Measurements from ENCODE around the gene AKAP11. TPM values are rescaled to one million over a fixed set of nuclear protein-coding genes. Genes with fewer than 3 reads are reported as not detected.

The AKAP11 gene, protein sequence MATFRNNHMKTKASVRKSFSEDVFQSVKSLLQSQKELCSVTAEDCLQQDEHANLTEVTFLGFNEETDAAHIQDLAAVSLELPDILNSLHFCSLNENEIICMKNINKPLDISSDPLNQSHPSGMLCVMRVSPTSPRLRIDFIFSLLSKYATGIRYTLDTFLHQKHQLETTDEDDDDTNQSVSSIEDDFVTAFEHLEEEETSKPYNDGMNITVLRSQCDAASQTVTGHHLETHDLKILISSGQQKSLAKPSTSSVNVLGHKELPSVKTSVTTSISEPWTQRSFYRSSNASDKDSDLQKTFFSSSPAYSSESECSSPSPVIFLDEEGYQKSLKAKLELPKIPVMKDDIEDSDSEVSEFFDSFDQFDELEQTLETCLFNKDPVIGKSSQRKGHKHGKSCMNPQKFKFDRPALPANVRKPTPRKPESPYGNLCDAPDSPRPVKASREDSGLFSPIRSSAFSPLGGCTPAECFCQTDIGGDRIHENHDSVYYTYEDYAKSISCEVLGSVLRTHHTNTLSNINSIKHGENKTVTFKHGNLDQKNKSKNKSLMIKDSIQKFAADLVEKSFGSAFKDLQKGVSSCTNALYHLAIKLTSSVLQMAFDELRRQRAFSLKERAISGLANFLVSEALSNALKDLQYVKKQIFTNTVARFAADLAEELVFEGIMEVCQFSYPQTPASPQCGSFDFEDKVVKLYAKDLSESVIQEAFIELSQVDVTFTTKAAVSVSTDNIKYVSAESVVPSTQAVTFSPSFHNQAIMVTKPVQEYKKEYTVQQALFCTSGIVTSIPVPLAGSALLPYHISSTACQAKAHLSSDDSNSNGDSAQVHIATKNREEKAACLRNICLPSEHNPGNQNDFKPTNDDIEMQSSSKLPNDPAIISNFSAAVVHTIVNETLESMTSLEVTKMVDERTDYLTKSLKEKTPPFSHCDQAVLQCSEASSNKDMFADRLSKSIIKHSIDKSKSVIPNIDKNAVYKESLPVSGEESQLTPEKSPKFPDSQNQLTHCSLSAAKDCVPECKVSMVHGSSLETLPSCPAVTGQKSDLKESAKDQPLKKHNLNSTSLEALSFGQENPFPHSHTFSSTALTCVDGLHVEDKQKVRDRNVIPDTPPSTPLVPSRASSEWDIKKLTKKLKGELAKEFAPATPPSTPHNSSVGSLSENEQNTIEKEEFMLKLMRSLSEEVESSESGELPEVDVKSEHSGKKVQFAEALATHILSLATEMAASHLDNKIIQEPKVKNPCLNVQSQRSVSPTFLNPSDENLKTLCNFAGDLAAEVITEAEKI (N-terminal part only)
- total RNA-seq = 21.0 and 24.3 TPM in 2 replicates

DNA sequence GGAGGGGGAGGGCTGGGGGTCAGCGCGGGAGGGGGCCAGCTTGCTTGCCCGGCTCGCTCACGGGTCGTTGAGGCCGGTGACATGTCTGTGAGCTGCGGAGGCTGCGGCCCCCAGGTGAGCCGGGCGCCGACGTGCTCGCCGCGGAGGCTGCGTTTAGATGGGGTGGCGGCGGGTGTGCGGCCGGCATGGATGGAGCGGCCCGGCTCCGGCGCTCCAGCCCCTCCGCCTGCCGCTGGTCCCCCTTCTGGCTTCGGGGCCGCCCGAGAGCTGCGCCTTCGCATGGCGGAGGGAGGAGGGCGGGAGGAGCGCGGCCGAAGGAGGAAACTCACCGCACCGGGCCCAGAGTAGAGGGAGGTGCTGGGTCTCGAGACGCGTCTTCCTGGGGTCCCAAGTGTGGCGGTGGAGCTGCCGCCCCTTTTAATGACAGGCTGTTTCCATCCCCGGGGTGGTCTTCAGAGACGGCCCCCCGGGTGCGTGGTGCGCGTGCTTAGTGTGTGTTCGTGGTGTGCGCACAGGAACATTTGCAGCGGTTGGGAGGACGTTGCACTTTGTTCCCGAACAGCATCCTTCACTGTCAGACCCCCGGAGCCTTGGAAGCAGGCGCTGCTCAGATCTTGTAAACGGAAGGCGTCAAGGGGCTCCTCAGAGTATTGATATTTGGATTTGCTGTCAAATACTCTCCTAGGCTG is at the start of gene AKAP11:
Gene AKAP11 (plus strand): TSS at position 38 of the 689 bp plus-strand sequence. CDS start 14,197 bp downstream, outside the sequence.

Other genes with a start within 250 kb of the AKAP11 start
- 12.9 and 15.8 TPM in 2 replicates for gene DGKH, start 223.5 kb upstream of the AKAP11 start, total RNA-seq

Data from dermis lymphatic vessel endothelial cell (primary cell).